Tibial artery (tissue), 4 donors: ENCODE measurements around the gene COL15A1.
A peak's percentile ranks its signal among the peaks of the same experiment; 100 is the strongest.

Experiments used
- DNase-seq, 2 donors: peaks; one replicate each; pipeline ENCODE4 v3.0.0-alpha.2; 2019
- H3K27ac ChIP-seq, 2 donors: fragments of 200-600 bp; sonication (generic) in 1 of 2; 1 replicate in 1 of 2; 2 replicates in 1 of 2; pipeline ENCODE4 v1.5.1; 2018 to 2019; ENCODE audit warnings: mild to moderate bottlenecking in 1 of 2
- H3K27me3 ChIP-seq, 2 donors: fragments of 200-600 bp; sonication (generic) in 1 of 2; one replicate each; pipeline versions ENCODE4 v1.5.1 to v1.6.0; 2016 to 2019
- H3K36me3 ChIP-seq, 3 donors: fragments of 200-600 bp; sonication (generic) in 2 of 3; one replicate each; pipeline ENCODE4 v1.5.1; 2016 to 2019; ENCODE audit warnings: mild to moderate bottlenecking in 2 of 3
- H3K4me1 ChIP-seq, 4 donors: fragments of 200-600 bp; sonication (generic) in 2 of 4; 1 replicate in 3 of 4; 2 replicates in 1 of 4; pipeline ENCODE4 v1.5.1; 2016 to 2019
- H3K4me3 ChIP-seq, 2 donors: fragments of 200-600 bp; sonication (generic) in 1 of 2; 1 replicate in 1 of 2; 2 replicates in 1 of 2; pipeline ENCODE4 v1.5.1; 2018 to 2019; ENCODE audit warnings: mild to moderate bottlenecking in 2 of 2
- H3K9me3 ChIP-seq, 3 donors: fragments of 200-600 bp; sonication (generic) in 1 of 3; one replicate each; pipeline ENCODE4 v1.5.1; 2016 to 2019
- CTCF ChIP-seq, 2 experiments: fragments of 200-600 bp in 1 of 2; fragments of 450-650 bp in 1 of 2; IDR thresholded peaks; one replicate each; pipeline ENCODE4 v1.5.1; 2017 to 2019; ENCODE audit warnings: antibody characterized with exemption in 2 of 2, mild to moderate bottlenecking in 1 of 2, moderate library complexity in 1 of 2
- intact Hi-C: fragments of 100-400 bp; cut with DNase I; formaldehyde crosslinking; loops from one replicate; pipeline ENCODE4 v1.15.0; 2023; ENCODE audit warnings: low total_unique reads

Gene COL15A1

GRCh38 chr9:99024959-99025358, 81.3 kb downstream of the COL15A1 start:
- Histone ChIP-seq H3K4me1 (peaks cover 0 to 37% (median 20%) of the 10 kb centered on the region in 4 donors), H3K27ac (peak overlapping the region in 1 of 2 donors; percentile 73), H3K4me3 (no peak overlapping the region), H3K27me3 (no peaks in the 10 kb centered on the region), H3K36me3 (peaks cover 14 to 24% (median 19%) of the 10 kb centered on the region in 3 donors), H3K9me3 (no peaks in the 10 kb centered on the region)
- no peak for TF ChIP-seq CTCF (IDR thresholded peaks at IDR 0.05)
- no peak for DNase-seq
- intact Hi-C loops: no loop called here

- TF ChIP-seq CTCF (IDR thresholded peaks at IDR 0.05): no peak
- intact Hi-C loops: no loop called here
- Histone ChIP-seq H3K27me3 (no peaks in the 10 kb centered on the region), H3K4me1 (peaks cover 0 to 38% (median 16%) of the 10 kb centered on the region in 4 donors), H3K27ac (no peak overlapping the region), H3K36me3 (peaks cover 14 to 21% (median 19%) of the 10 kb centered on the region in 3 donors), H3K9me3 (no peaks in the 10 kb centered on the region), H3K4me3 (no peak overlapping the region)
- no peak for DNase-seq
These were observed 82.0 kb downstream of the COL15A1 start for GRCh38 chr9:99025616-99026270.

- Histone ChIP-seq H3K4me1 (peaks cover 0 to 38% (median 16%) of the 10 kb centered on the region in 4 donors), H3K9me3 (no peaks in the 10 kb centered on the region), H3K27ac (no peak overlapping the region), H3K36me3 (peaks cover 14 to 21% (median 19%) of the 10 kb centered on the region in 3 donors), H3K27me3 (no peaks in the 10 kb centered on the region), H3K4me3 (no peak overlapping the region)
- TF ChIP-seq CTCF (IDR thresholded peaks at IDR 0.05): no peak
- DNase-seq: no peak
- intact Hi-C loops: no loop called here
These were observed 82.7 kb downstream of the COL15A1 start for GRCh38 chr9:99026271-99026955.

- H3K27me3 ChIP-seq: no peaks in the 10 kb centered on the region
- no peaks in the 10 kb centered on the region for H3K9me3 ChIP-seq
- H3K27ac ChIP-seq: no peak overlapping the region
- no peak for TF ChIP-seq CTCF (IDR thresholded peaks at IDR 0.05)
- peaks cover 0 to 38% (median 16%) of the 10 kb centered on the region in 4 donors for H3K4me1 ChIP-seq
- H3K4me3 ChIP-seq: no peak overlapping the region
- peaks cover 14 to 21% (median 19%) of the 10 kb centered on the region in 3 donors for H3K36me3 ChIP-seq
- intact Hi-C loops: no loop called here
- no peak for DNase-seq
These were observed 83.2 kb downstream of the COL15A1 start for GRCh38 chr9:99026956-99027298.

GRCh38 chr9:99027443-99027842, 83.7 kb downstream of the COL15A1 start:
- no peak for TF ChIP-seq CTCF (IDR thresholded peaks at IDR 0.05)
- peaks cover 0 to 38% (median 16%) of the 10 kb centered on the region in 4 donors for H3K4me1 ChIP-seq
- DNase-seq: no peak

More at GRCh38 chr9:99027443-99027842, 83.7 kb downstream of the COL15A1 start:
- intact Hi-C loops: no loop called here
- Histone ChIP-seq H3K27me3 (no peaks in the 10 kb centered on the region), H3K36me3 (peaks cover 14 to 19% (median 18%) of the 10 kb centered on the region in 3 donors), H3K4me3 (no peak overlapping the region), H3K9me3 (no peaks in the 10 kb centered on the region), H3K27ac (no peak overlapping the region)
